GM12892 (cell line): Measurements from ENCODE around the gene DISP3.

Experiments used
- POLR2A ChIP-seq: IDR thresholded peaks from 2 replicates; pipeline ENCODE4 v1.6.1; 2011; ENCODE audit warnings: low read depth, low read length, control low read depth
- TAF1 ChIP-seq: IDR thresholded peaks from 2 replicates; pipeline ENCODE4 v1.6.1; 2011; ENCODE audit warnings: low read depth, mild to moderate bottlenecking, control low read depth, low read length, borderline replicate concordance

DNA sequence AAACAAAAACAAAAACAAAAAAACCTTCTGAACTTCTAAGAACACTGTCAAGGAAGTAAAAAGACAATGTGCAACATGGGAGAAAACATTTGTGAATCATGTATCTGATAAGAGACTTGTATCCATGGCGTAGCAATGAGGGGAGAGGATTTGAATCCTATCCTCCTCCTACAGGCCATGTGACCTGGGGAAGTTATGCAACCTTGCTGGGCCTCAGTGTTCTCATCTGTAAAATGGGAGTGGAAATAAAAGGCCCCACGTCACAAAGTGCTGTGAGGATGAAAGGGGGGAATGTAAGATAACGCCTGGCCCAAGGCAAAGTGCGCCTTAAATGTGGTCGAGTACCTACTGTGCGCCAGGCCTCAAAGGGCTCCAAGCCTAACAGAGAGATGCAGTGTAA lies 83.7 kb downstream of the DISP3 start:
- TF ChIP-seq POLR2A (no peak), TAF1 (no peak)
